Measurements from ENCODE around the gene NCKAP5L.
"Not testable (repeated sequence)": the region's sequence is repeated elsewhere in the genome, so short reads cannot be mapped to it uniquely, and the experiment has no call there.

The NCKAP5L gene

GRCh38 chr12:49828133-49829091, at the start of gene NCKAP5L:
Gene NCKAP5L (minus strand): TSS chr12:49828413. CDS start chr12:49804044, 24,369 bp downstream.
- DNase-seq: peak; percentile 92

- no peak for DNase-seq
Measured at GRCh38 chr12:49877066-49877465, 48.9 kb upstream of the NCKAP5L start.

- DNase-seq: no peak
Measured at GRCh38 chr12:49876070-49876469, 47.9 kb upstream of the NCKAP5L start.

GRCh38 chr12:49875115-49875720, 47.0 kb upstream of the NCKAP5L start:
- DNase-seq: no peak

GRCh38 chr12:49874142-49874897, 46.1 kb upstream of the NCKAP5L start:
- DNase-seq: no peak

- DNase-seq: no peak
Measured at GRCh38 chr12:49873361-49873934, 45.2 kb upstream of the NCKAP5L start.

GRCh38 chr12:49872781-49873181, 44.6 kb upstream of the NCKAP5L start:
- no peak for DNase-seq

- no peak for DNase-seq
Measured at GRCh38 chr12:49872381-49872780, 44.2 kb upstream of the NCKAP5L start.

- DNase-seq: not testable (repeated sequence)
Measured at GRCh38 chr12:49871811-49872251, 43.6 kb upstream of the NCKAP5L start.

GRCh38 chr12:49871263-49871561, 43.0 kb upstream of the NCKAP5L start:
- no peak for DNase-seq

GRCh38 chr12:49870501-49871262, 42.5 kb upstream of the NCKAP5L start:
- no peak for DNase-seq

GRCh38 chr12:49869816-49870500, 41.7 kb upstream of the NCKAP5L start:
- DNase-seq: no peak

GRCh38 chr12:49868952-49869815, 41.0 kb upstream of the NCKAP5L start:
- DNase-seq: no peak

GRCh38 chr12:49868449-49868848, 40.2 kb upstream of the NCKAP5L start:
- no peak for DNase-seq

- DNase-seq: no peak
Measured at GRCh38 chr12:49867570-49868341, 39.5 kb upstream of the NCKAP5L start.

GRCh38 chr12:49866859-49867569, 38.8 kb upstream of the NCKAP5L start:
- peak; percentile 69 for DNase-seq

GRCh38 chr12:49865782-49866135, 37.5 kb upstream of the NCKAP5L start:
- DNase-seq: no peak

GRCh38 chr12:49865109-49865781, 37.0 kb upstream of the NCKAP5L start:
- no peak for DNase-seq

- no peak for DNase-seq
Measured at GRCh38 chr12:49864798-49865090, 36.5 kb upstream of the NCKAP5L start.

All from stimulated activated CD4-positive, alpha-beta T cell treated with anti-CD3 and anti-CD28 coated beads, Interleukin-12 subunit alpha, Interleukin-12 subunit beta, amount 100 ng/mL, for 4 hours (primary cell).